ENCODE results near the gene RAP1GAP.

DNA sequence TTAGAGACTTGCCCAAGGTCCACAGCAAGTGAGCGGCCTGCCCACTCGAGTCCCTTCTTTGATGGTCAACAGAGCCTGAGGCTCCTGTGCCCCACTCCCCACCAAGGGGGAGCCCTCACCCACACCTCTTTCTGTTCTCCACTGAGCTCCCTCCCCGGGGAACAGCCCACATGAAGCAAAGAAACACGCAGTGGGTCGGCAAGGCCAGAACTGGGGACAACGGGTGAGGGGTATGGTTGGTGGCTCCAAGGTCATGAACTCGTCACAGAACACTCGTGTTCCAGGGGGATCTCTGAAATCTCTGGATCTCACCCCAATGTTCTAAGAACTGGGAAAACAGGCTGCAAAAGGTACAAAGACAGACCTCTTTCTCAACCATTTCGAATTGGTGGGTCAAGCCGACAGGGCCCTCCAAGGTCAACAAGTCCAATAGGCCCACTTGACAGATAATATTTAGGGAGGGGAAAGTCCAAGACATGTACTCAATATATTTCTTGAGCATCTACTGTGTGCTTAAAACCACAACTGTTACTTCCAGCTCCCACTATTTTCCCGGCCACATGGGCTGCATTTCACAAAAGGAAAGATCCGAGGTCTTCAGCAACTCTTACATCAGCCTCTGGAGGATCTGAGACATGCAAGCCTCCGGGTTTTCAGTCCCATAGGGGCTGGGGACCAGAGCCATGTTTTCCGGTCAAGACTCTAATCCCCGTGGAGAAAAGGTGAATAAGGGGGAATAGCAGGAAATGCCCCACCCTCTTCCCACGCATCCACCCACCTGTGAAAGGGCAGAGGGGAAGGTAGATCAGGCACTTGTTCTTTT is 1.1 kb upstream of the RAP1GAP start:
- TF ChIP-seq, protein P1, sequence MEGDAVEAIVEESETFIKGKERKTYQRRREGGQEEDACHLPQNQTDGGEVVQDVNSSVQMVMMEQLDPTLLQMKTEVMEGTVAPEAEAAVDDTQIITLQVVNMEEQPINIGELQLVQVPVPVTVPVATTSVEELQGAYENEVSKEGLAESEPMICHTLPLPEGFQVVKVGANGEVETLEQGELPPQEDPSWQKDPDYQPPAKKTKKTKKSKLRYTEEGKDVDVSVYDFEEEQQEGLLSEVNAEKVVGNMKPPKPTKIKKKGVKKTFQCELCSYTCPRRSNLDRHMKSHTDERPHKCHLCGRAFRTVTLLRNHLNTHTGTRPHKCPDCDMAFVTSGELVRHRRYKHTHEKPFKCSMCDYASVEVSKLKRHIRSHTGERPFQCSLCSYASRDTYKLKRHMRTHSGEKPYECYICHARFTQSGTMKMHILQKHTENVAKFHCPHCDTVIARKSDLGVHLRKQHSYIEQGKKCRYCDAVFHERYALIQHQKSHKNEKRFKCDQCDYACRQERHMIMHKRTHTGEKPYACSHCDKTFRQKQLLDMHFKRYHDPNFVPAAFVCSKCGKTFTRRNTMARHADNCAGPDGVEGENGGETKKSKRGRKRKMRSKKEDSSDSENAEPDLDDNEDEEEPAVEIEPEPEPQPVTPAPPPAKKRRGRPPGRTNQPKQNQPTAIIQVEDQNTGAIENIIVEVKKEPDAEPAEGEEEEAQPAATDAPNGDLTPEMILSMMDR (IDR thresholded peaks at IDR 0.05 in 4 of 5, conservative IDR thresholded peaks at IDR 0.05 in 1 of 5): no peak
- no peak for TF ChIP-seq POLR2A (IDR thresholded peaks at IDR 0.05)

All from gastrocnemius medialis (tissue), 4 donors.